Left ventricle myocardium superior (tissue), 1 donor: ENCODE data around the gene GPC5. TPM values are rescaled to one million over a fixed set of nuclear protein-coding genes. Genes with fewer than 3 reads are reported as not detected.
"Not testable (repeated sequence)": the region's sequence is repeated elsewhere in the genome, so short reads cannot be mapped to it uniquely, and the experiment has no call there.

Experiments
- ATAC-seq: fragments of 200-7000 bp; cut with Tn5 transposase; one replicate; pipeline ENCODE4 v1.9.1; 2020; ENCODE audit warnings: mild to moderate bottlenecking, moderate library complexity
- DNase-seq: peaks from one replicate; pipeline ENCODE4 v3.0.0-alpha.2; 2020
- intact Hi-C: fragments of 100-400 bp; cut with micrococcal nuclease; formaldehyde crosslinking; loops from one replicate; pipeline ENCODE4 v1.11.0; 2022
- total RNA-seq: library from RNA; stranded (reverse); fragmentation: NEBNext Ultra II Directional; extraction: Animal tissue kit (Norgen Biotek cat#: 25700); gene quantifications from one replicate; pipeline ENCODE4 v1.2.1, GENCODE V29; 2021
- donor health status: DM: no; HTN: yes; CAD: no; lungs with severe emphysema.

GPC5 gene
- total RNA-seq, 1 donor from 2014 or later = 1.8 TPM

DNA sequence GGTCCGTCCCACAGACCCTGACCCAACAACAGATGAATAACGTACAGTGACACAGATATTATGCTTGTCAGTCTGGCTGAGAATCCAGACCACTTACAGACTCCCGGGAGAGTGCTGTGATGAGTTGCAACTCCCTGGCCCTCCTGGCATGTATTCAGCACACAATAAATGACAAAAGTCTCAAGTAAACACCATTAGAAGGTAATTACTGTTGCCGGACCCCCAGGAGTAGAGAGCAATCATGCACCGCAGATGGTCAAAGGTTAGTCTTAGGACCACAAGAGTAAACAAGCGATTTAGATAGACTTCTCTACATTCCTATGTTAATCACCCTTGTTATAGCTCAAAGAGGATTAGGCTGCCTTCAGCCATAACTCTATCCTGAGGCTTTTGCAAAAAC lies 1101.8 kb downstream of the GPC5 start:
- no peak for ATAC-seq
- no peak for DNase-seq
- intact Hi-C loops = no loop called here

DNA sequence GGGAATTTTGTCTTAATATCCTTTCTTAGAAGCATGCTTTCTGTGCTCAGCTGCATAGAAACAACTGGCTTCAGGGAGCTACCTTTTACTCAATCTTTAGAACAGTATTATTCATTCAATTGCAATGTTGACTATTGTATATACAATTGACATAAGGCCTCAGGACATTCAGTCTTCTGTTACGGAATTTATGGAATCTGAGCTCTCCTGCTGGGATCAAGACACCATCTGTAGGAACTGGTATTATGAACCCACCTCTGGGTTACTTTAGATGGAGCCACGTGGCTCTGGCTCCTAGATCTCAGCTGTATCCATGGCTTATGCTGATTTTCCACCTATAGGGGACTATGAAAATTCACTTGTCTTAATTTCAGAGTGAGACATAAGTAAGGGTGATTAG lies 1112.0 kb downstream of the GPC5 start:
- ATAC-seq (no peak), DNase-seq (no peak)
- intact Hi-C loops = no loop called here

DNA sequence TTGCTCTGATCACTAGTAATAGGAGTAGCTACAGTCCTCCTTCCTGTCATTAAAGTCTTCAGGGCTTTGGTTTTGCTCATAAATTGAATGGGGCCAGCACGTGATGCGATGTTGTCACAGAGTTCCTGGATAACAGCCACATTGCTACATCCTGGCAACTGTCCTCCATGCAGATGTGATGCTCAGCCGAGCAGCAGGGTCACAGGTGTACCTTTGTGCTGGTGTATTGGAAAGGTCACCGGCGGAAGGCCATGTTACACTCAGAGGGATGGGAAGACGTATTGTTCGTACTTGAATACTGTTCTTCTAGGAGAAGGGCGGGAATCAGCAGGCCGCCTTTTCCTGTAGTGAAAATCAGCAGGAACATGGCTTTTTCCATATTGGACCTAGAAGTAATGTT lies 1114.4 kb downstream of the GPC5 start:
- intact Hi-C loops = no loop called here
- no peak for ATAC-seq
- peak; percentile 13 for DNase-seq

DNA sequence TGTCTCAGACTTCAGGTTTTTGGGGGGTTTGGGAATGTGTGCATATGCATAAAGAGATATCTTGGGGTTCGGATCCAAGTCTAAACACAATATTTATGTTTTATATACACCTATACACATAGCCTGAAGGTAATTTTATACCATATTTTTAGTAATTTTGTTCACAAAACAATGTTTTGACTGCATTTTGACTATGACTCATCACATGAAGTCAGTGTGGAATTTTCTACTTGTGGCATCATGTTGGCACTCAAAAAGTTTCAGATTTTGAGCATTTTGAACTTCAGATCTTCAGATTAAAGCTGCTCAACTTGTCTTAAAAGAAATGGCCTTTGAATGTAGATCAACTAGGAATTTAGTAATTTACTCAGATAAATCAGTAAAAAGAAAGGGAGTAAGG lies 1115.3 kb downstream of the GPC5 start:
- intact Hi-C loops = no loop called here
- no peak for ATAC-seq
- DNase-seq = no peak

DNA sequence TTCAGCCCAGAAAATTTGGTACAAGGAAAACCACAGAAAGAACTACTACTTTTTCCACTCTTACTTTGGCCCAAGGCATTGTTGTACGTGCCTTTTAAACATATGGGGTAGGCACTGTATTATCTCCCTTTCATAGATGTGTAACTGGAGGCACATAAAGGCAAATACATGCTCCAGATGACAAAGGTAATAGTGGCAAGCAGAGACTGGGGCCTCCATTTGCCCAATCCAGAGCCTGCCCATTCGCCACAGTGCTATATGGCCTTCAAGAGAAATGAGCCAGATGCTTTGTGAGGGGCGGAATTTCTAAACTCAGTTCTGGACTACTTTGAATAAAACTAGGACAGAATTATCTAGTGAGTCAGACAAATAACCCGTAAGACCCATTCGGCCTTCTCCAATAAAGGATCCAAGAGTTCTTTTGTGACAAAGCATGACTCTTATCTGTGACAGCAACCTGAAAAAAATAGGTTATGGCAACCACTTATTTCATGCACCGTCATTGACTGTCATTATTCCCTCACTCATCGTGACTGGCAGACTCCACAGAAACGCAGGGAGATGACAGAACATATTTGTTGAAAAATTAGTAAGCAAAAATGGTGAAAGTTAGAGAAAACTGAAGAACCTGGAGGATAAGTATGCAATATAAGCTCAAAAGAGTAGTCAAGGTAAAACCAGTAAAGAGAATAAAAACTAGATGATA lies 1116.2 kb downstream of the GPC5 start:
- no peak for DNase-seq
- intact Hi-C loops = no loop called here
- ATAC-seq = no peak

DNA sequence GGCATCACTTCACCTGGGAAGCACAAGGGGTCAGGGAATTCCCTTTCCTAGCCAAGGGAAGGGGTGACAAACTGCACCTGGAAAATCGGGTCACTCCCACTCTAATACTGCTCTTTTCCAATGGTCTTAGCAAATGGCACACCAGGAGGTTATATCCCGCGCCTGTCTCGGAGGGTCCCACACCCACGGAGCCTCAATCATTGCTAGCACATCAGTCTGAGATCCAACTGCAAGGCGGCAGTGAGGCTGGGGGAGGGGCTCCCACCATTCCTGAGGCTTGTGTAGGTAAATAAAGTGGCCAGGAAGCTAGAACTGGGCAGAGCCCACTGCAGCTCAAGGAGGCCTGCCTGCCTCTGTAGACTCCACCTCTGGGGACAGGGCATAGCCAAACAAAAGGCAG lies 1118.5 kb downstream of the GPC5 start:
- DNase-seq, ATAC-seq, intact Hi-C loops: not testable (repeated sequence)

DNA sequence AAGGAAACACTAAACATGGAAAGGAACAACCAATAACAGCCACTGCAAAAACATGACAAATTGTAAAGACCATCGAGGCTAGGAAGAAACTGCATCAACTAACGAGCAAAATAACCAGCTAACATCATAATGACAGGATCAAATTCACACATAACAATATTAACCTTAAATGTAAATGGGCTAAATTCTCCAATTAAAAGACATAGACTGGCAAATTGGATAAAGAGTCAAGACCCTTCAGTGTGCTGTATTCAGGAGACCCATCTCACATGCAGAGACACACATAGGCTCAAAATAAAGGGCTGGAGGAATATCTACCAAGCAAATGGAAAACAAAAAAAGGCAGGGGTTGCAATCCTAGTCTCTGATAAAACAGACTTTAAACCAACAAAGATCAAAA lies 1120.2 kb downstream of the GPC5 start:
- ATAC-seq, intact Hi-C loops, DNase-seq: not testable (repeated sequence)

DNA sequence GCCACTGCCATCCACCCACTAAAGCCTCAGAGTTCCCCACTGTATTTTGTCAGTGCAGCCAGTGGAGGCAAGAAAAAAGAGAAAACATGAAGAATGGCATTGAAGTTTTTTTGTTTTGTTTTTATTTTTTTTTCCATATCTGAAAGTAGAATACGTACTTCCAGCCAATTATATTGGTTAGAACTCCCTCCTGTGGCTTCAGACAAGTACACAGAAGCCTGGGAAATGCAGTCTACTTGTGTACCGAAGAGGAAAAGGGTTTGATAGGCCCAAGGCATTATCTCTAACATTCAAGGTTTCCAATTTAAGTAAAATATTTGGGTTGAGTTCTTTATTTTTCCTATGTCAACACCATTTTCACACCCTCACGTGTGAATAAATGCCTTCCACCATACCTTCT lies 1131.9 kb downstream of the GPC5 start:
- no peak for ATAC-seq
- no peak for DNase-seq
- intact Hi-C loops = no loop called here

DNA sequence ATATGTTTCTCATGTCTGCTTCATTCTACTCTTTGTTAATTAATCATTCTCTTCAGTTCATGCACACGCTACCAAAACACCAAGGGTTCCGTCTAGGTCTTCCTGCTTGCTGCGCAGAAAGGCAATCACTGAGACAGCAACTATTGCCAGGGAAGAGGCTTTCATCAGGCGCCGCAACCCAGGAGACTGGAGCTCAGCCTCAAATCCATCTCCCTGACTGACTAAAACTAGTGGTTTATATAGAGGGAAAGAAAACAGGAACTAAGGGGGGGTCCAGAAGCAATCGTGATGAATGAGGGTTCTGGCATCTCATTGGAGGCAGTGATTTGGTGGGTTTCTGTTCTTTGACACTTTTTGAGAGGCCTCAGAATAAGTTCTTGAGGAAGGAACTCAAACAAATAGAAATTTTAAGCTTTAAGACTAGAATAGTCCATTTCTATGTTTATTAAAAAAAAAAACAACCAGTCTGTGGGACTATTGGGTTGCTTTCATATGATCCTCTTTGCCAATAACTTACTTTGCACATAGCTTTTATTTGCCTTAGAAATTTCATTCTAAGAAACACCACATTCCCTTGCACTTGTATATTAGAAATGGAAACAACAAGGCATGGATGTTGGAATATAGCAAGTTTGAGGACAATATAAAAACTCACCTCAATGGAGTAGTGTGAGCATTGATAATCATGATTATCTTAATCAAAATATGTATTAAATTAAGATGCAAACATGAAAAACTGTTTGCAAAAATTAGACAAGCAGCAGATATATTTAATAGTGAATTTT lies 1137.0 kb downstream of the GPC5 start:
- DNase-seq (no peak), ATAC-seq (no peak)
- intact Hi-C loops = no loop called here

DNA sequence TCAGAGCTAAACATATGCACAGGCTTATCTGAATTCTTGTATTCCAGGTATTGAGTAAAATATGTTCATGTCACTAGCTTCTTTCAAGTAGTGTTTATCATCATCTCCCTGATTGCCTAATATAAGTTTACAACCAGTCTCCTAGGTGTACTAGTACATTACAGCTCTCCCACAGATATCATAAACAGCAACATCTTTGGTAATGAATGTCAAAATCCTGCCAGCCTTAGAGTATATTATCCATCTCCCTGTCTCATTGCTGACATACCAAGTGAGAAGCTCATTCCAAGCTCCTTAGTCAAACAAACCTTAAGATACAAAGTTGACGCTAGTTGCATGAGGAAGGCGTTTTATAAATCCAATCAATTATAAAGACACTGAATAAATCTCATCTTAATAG lies 1139.0 kb downstream of the GPC5 start:
- intact Hi-C loops = no loop called here
- ATAC-seq (no peak), DNase-seq (no peak)

DNA sequence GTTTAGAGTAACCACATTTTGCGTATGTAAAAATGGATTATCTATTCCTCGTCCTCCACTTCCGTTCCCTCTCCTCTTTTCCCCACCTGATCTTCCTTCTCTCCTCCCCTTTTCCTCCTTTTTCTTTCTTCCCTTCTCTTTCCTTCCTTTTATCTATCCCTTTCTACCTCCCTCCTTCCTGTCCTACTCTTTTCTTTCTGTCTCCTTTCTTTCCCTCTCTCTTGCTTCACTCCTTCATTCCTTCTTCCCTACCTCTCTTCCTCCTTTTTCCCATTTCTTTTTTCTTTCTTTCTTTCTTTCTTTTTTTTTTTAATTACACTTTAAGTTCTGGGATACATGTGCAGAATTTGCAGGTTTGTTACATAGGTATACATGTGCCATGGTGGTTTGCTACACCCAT lies 1139.7 kb downstream of the GPC5 start:
- DNase-seq = no peak
- intact Hi-C loops = no loop called here
- no peak for ATAC-seq

DNA sequence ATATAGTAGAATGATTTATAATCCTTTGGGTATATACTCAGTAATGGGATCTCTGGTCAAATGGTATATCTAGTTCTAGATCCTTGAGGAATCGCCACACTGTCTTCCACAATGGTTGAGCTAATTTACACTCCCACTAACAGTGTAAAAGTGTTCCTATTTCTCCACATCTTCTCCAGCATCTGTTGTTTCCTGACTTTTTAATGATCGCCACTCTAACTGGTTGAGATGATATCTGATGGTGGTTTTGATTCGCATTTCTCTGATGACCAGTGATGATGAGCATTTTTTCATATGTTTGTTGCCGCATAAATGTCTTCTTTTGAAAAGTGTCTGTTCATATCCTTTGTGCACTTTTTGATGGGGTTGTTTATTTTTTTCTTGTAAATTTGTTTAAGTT lies 1140.7 kb downstream of the GPC5 start:
- intact Hi-C loops, DNase-seq, ATAC-seq: not testable (repeated sequence)

DNA sequence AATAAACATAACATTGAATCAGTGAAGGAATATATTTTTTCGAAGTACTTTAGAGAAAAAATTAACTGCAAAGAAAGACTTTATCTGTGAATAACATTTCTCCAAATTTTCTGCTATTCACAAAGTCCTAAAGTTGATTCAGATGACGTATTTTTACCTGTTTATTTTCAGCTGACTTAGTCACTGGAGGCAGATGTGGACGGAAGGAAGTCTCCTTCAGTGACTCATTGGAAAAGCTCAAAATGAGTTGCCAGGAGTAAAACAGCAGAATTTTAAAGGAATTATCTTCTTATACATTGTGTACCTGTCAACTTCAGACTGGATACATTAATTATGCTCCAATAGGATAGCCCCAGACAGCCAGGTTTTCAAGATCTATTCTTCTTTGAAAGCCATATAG lies 1148.8 kb downstream of the GPC5 start:
- DNase-seq (no peak), ATAC-seq (no peak)
- intact Hi-C loops = no loop called here

DNA sequence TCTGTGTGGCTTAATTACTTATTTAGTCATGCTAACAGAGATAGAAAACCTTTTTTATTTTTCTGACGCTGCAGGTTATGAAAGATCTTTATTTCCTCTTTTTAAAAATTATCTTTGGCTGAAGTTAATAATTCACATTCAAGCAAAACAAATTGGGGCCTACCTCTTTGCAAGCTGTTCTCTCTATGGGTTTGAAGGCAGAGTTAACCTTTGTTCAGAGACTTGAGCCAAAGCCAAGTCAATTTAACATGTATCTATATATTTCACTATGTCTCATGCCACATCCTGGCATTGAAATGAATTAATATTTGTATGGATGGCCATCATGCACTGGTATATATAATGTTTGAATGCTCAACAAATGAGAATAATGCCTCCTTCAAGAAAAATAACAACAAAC lies 1150.9 kb downstream of the GPC5 start:
- DNase-seq = no peak
- no peak for ATAC-seq
- intact Hi-C loops = no loop called here

DNA sequence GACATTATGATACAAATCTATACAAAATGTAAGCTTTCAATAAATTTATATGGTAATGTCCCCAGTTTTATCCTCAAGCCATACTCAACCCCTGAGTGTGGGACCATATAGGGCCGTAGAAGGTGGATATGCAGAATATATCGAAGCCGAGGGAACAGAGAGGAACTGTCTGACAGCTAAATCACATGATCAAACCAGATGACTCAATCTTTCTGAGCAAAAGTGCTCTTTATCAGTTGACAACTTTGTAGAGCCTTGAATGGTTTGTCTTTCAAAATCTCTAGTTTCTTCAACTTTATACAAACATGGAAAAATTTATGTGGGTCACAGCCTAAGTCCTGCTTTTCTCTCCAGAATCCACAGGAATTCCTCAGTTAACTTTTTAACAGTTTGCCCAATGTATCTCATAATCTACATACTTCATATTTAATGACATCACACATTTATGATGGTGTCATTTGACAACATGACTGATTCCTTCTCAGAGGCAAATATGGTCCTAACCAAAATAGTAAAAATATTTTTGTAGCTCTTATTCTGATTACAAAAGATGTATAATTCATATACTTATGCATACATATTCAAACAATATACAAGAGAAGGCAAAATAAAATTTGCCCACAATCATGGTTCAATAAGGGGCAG lies 1155.2 kb downstream of the GPC5 start:
- ATAC-seq (no peak), DNase-seq (no peak)
- intact Hi-C loops = no loop called here

DNA sequence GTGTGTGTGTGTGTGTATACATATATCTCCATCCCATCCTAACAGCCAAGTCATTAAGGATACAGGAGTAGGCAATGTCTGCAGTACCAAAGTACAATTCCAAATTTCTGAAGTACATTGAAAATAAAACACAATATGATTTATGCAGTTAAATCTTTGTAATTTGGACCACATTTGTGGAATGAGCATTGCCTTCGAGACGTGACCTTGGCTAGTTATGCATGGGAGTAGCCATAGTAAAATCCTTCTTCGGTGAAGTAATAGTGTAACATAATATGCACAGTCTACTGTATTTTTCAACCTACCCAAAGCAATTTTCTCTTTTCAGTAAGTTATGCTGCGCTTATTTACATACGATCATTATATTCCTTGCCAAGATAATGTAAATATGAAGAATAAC lies 1162.5 kb downstream of the GPC5 start:
- ATAC-seq = no peak
- intact Hi-C loops = no loop called here
- DNase-seq = no peak

DNA sequence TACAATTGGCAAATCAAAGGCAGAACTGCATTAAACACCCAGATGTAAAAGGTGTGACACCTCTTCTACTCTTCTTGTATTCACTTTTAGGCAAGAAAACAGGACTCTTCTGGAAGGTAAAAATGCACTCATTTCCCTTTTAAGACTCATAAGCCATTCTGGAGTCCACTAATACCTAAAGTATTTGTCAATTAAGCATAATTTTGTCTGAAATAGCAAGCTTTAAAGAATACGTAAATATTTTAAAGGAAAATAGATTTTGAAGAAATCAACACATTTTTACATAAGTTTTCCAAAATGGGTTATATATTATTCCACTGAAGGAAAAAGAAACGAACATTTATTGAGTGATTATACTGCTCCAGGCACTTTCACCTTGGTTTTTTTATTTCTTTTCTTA lies 1166.5 kb downstream of the GPC5 start:
- DNase-seq (no peak), ATAC-seq (no peak)
- intact Hi-C loops = no loop called here

DNA sequence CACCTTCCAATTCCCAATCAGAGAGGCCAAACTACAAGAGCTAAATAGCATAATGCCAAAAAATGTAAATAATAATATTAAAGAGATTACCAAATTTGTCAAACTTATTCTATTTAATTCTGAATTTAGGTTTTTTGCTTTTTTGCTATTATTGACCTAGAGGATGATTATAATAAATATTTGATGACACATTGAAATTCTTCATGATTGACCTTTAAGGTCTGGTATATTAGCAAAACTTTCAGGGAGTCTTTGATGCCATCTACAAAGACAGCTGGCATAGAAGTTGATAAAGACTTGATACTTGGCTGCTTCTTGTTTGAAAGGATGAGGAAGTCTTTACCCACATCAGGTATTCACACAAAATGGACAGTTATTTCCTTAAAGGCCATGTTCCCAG lies 1168.3 kb downstream of the GPC5 start:
- no peak for ATAC-seq
- no peak for DNase-seq
- intact Hi-C loops = no loop called here

DNA sequence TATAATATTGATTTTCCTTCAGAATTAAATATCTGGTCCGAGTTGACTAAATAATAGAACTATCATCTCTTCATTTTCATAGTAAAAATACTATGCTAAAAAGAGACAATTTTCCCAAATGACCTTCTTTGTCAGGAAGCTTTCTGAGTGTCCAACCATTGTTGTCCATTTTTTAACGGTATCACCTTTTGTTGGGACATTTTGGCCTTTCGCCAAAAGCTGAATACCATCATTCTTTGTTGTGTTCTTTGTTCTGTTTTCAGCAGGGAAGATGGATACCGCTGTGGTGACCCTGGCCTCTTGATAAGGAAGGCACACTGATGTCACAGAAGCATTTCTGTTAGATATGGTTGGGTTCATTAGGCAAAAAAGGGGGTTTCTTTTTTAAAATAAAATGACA lies 1173.8 kb downstream of the GPC5 start:
- intact Hi-C loops = no loop called here
- no peak for DNase-seq

DNA sequence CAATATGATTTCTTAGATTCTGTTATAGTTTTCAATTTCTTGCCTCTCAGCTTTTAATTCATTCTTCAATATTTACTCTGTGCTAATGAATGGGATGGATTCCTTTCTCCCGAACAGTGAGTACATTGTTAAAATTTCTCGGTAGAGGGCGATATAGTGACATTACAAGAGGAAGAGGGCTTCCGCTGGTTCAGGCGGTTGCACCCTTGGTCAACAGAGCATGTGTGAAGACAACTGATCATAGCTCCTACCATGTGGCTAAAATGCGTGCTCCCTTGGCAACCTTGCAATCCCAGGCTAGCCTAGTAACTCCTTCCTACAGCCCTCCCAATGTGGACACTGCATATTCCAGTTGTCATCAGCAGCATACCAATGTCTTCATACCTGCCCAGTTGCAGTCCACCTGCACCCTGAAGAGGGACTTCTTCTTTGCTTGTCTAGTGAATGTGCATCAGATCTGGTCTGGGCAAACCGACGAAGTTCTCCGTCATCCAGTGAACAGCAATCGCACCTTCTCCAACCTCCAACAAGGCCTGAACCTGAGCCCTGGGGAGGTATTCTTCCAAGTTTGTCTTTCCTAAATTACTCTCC lies 1175.1 kb downstream of the GPC5 start:
- intact Hi-C loops = no loop called here
- no peak for ATAC-seq

More for the DNA sequence above, 1173.8 kb downstream of the GPC5 start:
- ATAC-seq = no peak

More for the DNA sequence above, 1175.1 kb downstream of the GPC5 start:
- DNase-seq = no peak
